ENCODE results near the gene PARS2.

DNA sequence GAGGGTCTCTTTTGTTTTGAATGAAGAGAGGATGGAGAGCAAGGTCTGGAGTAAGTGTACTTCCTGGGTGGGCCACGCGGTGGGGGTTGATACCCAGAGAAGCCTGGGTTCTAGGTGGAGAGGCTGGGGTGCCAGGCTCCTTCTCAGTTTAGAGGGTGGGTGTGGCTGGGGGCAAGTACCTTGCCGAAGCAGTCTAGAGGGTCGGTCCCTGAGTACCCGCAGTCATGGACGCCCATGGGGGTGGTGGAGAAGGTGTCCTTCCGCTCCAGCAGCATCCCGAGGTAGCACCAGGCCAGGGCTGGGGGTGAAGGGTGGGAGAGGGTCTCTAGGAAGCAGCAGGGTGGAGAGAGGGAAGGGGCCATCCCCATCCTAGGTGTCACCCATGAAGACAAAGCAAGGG, 22.5 kb upstream of the PARS2 start:
- TF ChIP-seq POLR2AphosphoS5 (IDR thresholded peaks at IDR 0.05; ENCODE audit: low read depth, low read length): no peak
- no peak for TF ChIP-seq SIN3A (IDR thresholded peaks at IDR 0.05; ENCODE audit: borderline replicate concordance, insufficient read depth, low read length)
- no peak for TF ChIP-seq REST (IDR thresholded peaks at IDR 0.05; ENCODE audit: insufficient read depth in 1 of 2, low read depth in 2 of 2, low read length in 2 of 2)
